WTC11 (cell line): ENCODE data around the gene EPM2A. TPM values are rescaled to one million over a fixed set of nuclear protein-coding genes. Genes with fewer than 3 reads are reported as not detected.

Experiments
- ATAC-seq: fragments of 200-7000 bp; cut with Tn5 transposase; 2 replicates; pipeline ENCODE4 v1.10.0; 2021; ENCODE audit warnings: mild to moderate bottlenecking, moderate library complexity
- CTCF ChIA-PET: fragments of 300-600 bp; sonication (Branson Sonifier 250); formaldehyde crosslinking; loops from one replicate; lab custom pipeline; 2021; ENCODE audit warnings: antibody characterized with exemption; lab: Charles Lee
- POLR2A ChIA-PET: fragments of 350-600 bp; sonication (Branson Sonifier 250); formaldehyde crosslinking; loops from one replicate; lab custom pipeline; 2021; ENCODE audit warnings: antibody characterized with exemption; lab: Charles Lee
- DNase-seq: peaks from one replicate; pipeline ENCODE4 v3.0.0; 2021; ENCODE audit warnings: low spot score
- H3K27ac Mint-ChIP-seq: 2 replicates; pipeline ENCODE4 v1.8.0; 2021; ENCODE audit warnings: mixed read lengths
- H3K27me3 Mint-ChIP-seq: 2 replicates; pipeline ENCODE4 v1.8.0; 2021; ENCODE audit warnings: low read depth, mild to moderate bottlenecking, moderate library complexity, mixed read lengths
- H3K36me3 Mint-ChIP-seq: 2 replicates; pipeline ENCODE4 v1.8.0; 2021; ENCODE audit warnings: mixed read lengths
- H3K4me1 Mint-ChIP-seq: 2 replicates; pipeline ENCODE4 v1.8.0; 2022; ENCODE audit warnings: mixed read lengths
- H3K4me3 Mint-ChIP-seq: 2 replicates; pipeline ENCODE4 v1.8.0; 2021; ENCODE audit warnings: mild to moderate bottlenecking, moderate library complexity, mixed read lengths
- H3K9me3 Mint-ChIP-seq: 2 replicates; pipeline ENCODE4 v1.8.0; 2021; ENCODE audit warnings: mixed read lengths
- AFF4 ChIP-seq: sonication (generic); formaldehyde crosslinking; IDR thresholded peaks from 2 replicates; pipeline ENCODE4 v1.8.1; 2023; ENCODE audit warnings: mild to moderate bottlenecking, missing genetic modification reagents, borderline replicate concordance
- EMX1 ChIP-seq: fragments of 250-450 bp; sonication (Bioruptor Pico); IDR thresholded peaks from 2 replicates; pipeline ENCODE4 v1.8.0; 2021; ENCODE audit warnings: mild to moderate bottlenecking
- HMGA2 ChIP-seq: fragments of 250-450 bp; sonication (Bioruptor Pico); IDR thresholded peaks from 2 replicates; pipeline ENCODE4 v1.4.0; 2021; ENCODE audit warnings: mild to moderate bottlenecking, moderate library complexity
- IRF2 ChIP-seq: sonication (generic); formaldehyde crosslinking; IDR thresholded peaks from 2 replicates; pipeline ENCODE4 v1.8.0; 2022; ENCODE audit warnings: low read depth, missing genetic modification reagents, borderline replicate concordance
- JAZF1 ChIP-seq: fragments of 250-450 bp; sonication (Bioruptor Pico); IDR thresholded peaks from 2 replicates; pipeline ENCODE4 v1.9.0; 2021; ENCODE audit warnings: moderate library complexity, mild to moderate bottlenecking, inconsistent platforms
- KAT7 ChIP-seq: sonication (generic); formaldehyde crosslinking; IDR thresholded peaks from 2 replicates; pipeline ENCODE4 v1.8.1; 2023; ENCODE audit warnings: missing genetic modification reagents, mild to moderate bottlenecking, borderline replicate concordance
- PREB ChIP-seq: sonication (generic); formaldehyde crosslinking; IDR thresholded peaks from 2 replicates; pipeline ENCODE4 v1.8.1; 2022; ENCODE audit warnings: mild to moderate bottlenecking, missing genetic modification reagents, moderate library complexity, borderline replicate concordance
- SP1 ChIP-seq: sonication (generic); formaldehyde crosslinking; conservative IDR thresholded peaks from 2 replicates; pipeline ENCODE4 v1.8.1; 2022; ENCODE audit warnings: missing genetic modification reagents
- TCF7 ChIP-seq: sonication (generic); formaldehyde crosslinking; IDR thresholded peaks from 2 replicates; pipeline ENCODE4 v1.8.0; 2022; ENCODE audit warnings: mild to moderate bottlenecking, low read depth, missing genetic modification reagents, moderate library complexity
- TEAD4 ChIP-seq: sonication (generic); formaldehyde crosslinking; IDR thresholded peaks from 2 replicates; pipeline ENCODE4 v1.8.0; 2022; ENCODE audit warnings: mild to moderate bottlenecking, missing genetic modification reagents
- ZNF138 ChIP-seq: sonication (generic); formaldehyde crosslinking; conservative IDR thresholded peaks from 2 replicates; pipeline ENCODE4 v1.8.1; 2022; ENCODE audit warnings: mild to moderate bottlenecking, moderate library complexity, missing genetic modification reagents
- ZNF232 ChIP-seq: sonication (generic); formaldehyde crosslinking; IDR thresholded peaks from 2 replicates; pipeline ENCODE4 v1.8.0; 2022; ENCODE audit warnings: mild to moderate bottlenecking, missing genetic modification reagents
- ZNF317 ChIP-seq: sonication (generic); formaldehyde crosslinking; IDR thresholded peaks from 2 replicates; pipeline ENCODE4 v1.8.1; 2023; ENCODE audit warnings: low read depth, mild to moderate bottlenecking, moderate library complexity, missing genetic modification reagents, borderline replicate concordance
- ZNF423 ChIP-seq: fragments of 250-450 bp; sonication (Bioruptor Pico); IDR thresholded peaks from 2 replicates; pipeline ENCODE4 v2.1.2; 2022; ENCODE audit warnings: mild to moderate bottlenecking, moderate library complexity
- total RNA-seq: library from RNA; stranded (reverse); gene quantifications from 3 replicates; pipeline ENCODE4 v1.2.3, GENCODE V29; 2021
- TF ChIP-seq, protein P1 (sequence below): fragments of 250-450 bp; sonication (Bioruptor Pico); IDR thresholded peaks from 2 replicates; pipeline ENCODE4 v1.9.0; 2021; ENCODE audit warnings: mild to moderate bottlenecking, borderline replicate concordance
- TF ChIP-seq, protein P2 (sequence below): fragments of 200-600 bp; IDR thresholded peaks from 2 replicates; pipeline ENCODE4 v1.8.0; 2022; ENCODE audit warnings: antibody characterized with exemption
- TF ChIP-seq, protein P3 (sequence below): fragments of 250-450 bp; sonication (Bioruptor Pico); IDR thresholded peaks from 2 replicates; pipeline ENCODE4 v1.8.0; 2021; ENCODE audit warnings: mild to moderate bottlenecking
- TF ChIP-seq, protein P4 (sequence below): fragments of 250-450 bp; sonication (Bioruptor Pico); IDR thresholded peaks from 2 replicates; pipeline ENCODE4 v1.9.0; 2021; ENCODE audit warnings: mild to moderate bottlenecking

Gene EPM2A
- total RNA-seq, 1 experiment from 2014 or later = 5.3 TPM

- no peaks in the 10 kb centered on the region for H3K27me3 Mint-ChIP-seq
- H3K27ac Mint-ChIP-seq = no peak overlapping the region
- ATAC-seq (no peak), DNase-seq (no peak)
- H3K4me1 Mint-ChIP-seq = no peaks in the 10 kb centered on the region
- TF ChIP-seq PREB (no peak), EMX1 (CRISPR knock-in tag) (no peak), IRF2 (no peak), SP1 (CRISPR knock-in tag) (no peak), ZNF317 (CRISPR knock-in tag) (no peak), ZNF423 (CRISPR knock-in tag) (no peak), KAT7 (CRISPR knock-in tag) (no peak)
- TF ChIP-seq, protein P1, sequence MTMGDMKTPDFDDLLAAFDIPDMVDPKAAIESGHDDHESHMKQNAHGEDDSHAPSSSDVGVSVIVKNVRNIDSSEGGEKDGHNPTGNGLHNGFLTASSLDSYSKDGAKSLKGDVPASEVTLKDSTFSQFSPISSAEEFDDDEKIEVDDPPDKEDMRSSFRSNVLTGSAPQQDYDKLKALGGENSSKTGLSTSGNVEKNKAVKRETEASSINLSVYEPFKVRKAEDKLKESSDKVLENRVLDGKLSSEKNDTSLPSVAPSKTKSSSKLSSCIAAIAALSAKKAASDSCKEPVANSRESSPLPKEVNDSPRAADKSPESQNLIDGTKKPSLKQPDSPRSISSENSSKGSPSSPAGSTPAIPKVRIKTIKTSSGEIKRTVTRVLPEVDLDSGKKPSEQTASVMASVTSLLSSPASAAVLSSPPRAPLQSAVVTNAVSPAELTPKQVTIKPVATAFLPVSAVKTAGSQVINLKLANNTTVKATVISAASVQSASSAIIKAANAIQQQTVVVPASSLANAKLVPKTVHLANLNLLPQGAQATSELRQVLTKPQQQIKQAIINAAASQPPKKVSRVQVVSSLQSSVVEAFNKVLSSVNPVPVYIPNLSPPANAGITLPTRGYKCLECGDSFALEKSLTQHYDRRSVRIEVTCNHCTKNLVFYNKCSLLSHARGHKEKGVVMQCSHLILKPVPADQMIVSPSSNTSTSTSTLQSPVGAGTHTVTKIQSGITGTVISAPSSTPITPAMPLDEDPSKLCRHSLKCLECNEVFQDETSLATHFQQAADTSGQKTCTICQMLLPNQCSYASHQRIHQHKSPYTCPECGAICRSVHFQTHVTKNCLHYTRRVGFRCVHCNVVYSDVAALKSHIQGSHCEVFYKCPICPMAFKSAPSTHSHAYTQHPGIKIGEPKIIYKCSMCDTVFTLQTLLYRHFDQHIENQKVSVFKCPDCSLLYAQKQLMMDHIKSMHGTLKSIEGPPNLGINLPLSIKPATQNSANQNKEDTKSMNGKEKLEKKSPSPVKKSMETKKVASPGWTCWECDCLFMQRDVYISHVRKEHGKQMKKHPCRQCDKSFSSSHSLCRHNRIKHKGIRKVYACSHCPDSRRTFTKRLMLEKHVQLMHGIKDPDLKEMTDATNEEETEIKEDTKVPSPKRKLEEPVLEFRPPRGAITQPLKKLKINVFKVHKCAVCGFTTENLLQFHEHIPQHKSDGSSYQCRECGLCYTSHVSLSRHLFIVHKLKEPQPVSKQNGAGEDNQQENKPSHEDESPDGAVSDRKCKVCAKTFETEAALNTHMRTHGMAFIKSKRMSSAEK (CRISPR knock-in tag) = no peak
- TF ChIP-seq, protein P2, sequence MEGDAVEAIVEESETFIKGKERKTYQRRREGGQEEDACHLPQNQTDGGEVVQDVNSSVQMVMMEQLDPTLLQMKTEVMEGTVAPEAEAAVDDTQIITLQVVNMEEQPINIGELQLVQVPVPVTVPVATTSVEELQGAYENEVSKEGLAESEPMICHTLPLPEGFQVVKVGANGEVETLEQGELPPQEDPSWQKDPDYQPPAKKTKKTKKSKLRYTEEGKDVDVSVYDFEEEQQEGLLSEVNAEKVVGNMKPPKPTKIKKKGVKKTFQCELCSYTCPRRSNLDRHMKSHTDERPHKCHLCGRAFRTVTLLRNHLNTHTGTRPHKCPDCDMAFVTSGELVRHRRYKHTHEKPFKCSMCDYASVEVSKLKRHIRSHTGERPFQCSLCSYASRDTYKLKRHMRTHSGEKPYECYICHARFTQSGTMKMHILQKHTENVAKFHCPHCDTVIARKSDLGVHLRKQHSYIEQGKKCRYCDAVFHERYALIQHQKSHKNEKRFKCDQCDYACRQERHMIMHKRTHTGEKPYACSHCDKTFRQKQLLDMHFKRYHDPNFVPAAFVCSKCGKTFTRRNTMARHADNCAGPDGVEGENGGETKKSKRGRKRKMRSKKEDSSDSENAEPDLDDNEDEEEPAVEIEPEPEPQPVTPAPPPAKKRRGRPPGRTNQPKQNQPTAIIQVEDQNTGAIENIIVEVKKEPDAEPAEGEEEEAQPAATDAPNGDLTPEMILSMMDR = no peak
- TF ChIP-seq, protein P3, sequence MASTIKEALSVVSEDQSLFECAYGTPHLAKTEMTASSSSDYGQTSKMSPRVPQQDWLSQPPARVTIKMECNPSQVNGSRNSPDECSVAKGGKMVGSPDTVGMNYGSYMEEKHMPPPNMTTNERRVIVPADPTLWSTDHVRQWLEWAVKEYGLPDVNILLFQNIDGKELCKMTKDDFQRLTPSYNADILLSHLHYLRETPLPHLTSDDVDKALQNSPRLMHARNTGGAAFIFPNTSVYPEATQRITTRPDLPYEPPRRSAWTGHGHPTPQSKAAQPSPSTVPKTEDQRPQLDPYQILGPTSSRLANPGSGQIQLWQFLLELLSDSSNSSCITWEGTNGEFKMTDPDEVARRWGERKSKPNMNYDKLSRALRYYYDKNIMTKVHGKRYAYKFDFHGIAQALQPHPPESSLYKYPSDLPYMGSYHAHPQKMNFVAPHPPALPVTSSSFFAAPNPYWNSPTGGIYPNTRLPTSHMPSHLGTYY (CRISPR knock-in tag) = no peak
- CTCF ChIA-PET = no interaction called here
- POLR2A ChIA-PET = no interaction called here
- no peak overlapping the region for H3K4me3 Mint-ChIP-seq
- H3K9me3 Mint-ChIP-seq = no peaks in the 10 kb centered on the region
- H3K36me3 Mint-ChIP-seq = no peaks in the 10 kb centered on the region
These were observed 17.3 kb upstream of the EPM2A start for GRCh38 chr6:145752638-145753037.

DNA sequence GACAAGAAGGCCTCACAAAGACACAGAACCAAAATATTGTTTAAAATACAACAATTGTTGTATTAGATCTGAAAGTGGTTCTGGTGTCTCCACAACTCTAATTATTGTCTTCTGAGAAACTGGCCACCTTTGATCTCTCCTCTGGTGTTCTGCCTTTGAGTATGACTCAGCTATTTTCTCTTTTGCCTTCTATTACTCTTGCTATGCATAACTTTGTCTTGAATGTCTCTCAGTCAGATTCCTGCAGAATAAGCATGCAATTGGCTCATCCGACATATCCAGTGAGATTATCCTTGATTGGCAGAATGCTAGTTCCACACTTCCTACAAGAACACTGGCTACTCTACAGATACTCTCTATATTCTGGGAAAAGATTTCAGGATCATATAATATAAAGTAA lies 14.3 kb upstream of the EPM2A start:
- Mint-ChIP-seq H3K27ac (no peak overlapping the region), H3K9me3 (no peaks in the 10 kb centered on the region), H3K36me3 (no peaks in the 10 kb centered on the region), H3K4me3 (no peak overlapping the region), H3K27me3 (no peaks in the 10 kb centered on the region), H3K4me1 (no peaks in the 10 kb centered on the region)
- POLR2A ChIA-PET = no interaction called here
- ATAC-seq (no peak), DNase-seq (no peak)
- CTCF ChIA-PET = no interaction called here
- TF ChIP-seq ZNF138 (CRISPR knock-in tag) = no peak
- TF ChIP-seq, protein P3 (CRISPR knock-in tag) = no peak
- TF ChIP-seq HMGA2 = no peak
- no peak for TF ChIP-seq TCF7 (CRISPR knock-in tag)
- TF ChIP-seq, protein P4, sequence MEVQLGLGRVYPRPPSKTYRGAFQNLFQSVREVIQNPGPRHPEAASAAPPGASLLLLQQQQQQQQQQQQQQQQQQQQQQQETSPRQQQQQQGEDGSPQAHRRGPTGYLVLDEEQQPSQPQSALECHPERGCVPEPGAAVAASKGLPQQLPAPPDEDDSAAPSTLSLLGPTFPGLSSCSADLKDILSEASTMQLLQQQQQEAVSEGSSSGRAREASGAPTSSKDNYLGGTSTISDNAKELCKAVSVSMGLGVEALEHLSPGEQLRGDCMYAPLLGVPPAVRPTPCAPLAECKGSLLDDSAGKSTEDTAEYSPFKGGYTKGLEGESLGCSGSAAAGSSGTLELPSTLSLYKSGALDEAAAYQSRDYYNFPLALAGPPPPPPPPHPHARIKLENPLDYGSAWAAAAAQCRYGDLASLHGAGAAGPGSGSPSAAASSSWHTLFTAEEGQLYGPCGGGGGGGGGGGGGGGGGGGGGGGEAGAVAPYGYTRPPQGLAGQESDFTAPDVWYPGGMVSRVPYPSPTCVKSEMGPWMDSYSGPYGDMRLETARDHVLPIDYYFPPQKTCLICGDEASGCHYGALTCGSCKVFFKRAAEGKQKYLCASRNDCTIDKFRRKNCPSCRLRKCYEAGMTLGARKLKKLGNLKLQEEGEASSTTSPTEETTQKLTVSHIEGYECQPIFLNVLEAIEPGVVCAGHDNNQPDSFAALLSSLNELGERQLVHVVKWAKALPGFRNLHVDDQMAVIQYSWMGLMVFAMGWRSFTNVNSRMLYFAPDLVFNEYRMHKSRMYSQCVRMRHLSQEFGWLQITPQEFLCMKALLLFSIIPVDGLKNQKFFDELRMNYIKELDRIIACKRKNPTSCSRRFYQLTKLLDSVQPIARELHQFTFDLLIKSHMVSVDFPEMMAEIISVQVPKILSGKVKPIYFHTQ (CRISPR knock-in tag) = no peak
- no peak for TF ChIP-seq TEAD4 (CRISPR knock-in tag)
- TF ChIP-seq JAZF1 (CRISPR knock-in tag) = no peak
- no peak for TF ChIP-seq AFF4 (CRISPR knock-in tag)
- TF ChIP-seq ZNF232 (CRISPR knock-in tag) = no peak
